IMR-90 (cell line): ENCODE results near the gene TAS2R8. TPM values are rescaled to one million over a fixed set of nuclear protein-coding genes. Genes with fewer than 3 reads are reported as not detected.

Experiments
- ATAC-seq: fragments of 200-7000 bp; cut with Tn5 transposase; 2 replicates; pipeline ENCODE4 v1.9.1; 2020; ENCODE audit warnings: low read depth, mild to moderate bottlenecking, moderate library complexity
- BruUV-seq: library from RNA; stranded (reverse); fragments of 400-500 nt; replicated peaks from 2 replicates; lab custom pipeline; 2021; lab: Mats Ljungman, UMichigan
- CTCF ChIA-PET: fragments of 300-600 bp; formaldehyde crosslinking; extraction: SDS; loops from one replicate; lab custom pipeline; 2021; ENCODE audit warnings: antibody characterized with exemption; lab: Yijun Ruan, JAX
- POLR2A ChIA-PET: fragments of 300-600 bp; sonication (Branson Sonifier 250); formaldehyde crosslinking; loops from one replicate; lab custom pipeline; 2022; ENCODE audit warnings: antibody characterized with exemption; ENCODE audit not compliant: unreplicated experiment; lab: Charles Lee
- DNase-seq: peaks from one replicate; pipeline ENCODE4 v3.0.0; 2013
- H2AFZ ChIP-seq: replicated peaks from 2 replicates; pipeline ENCODE3; 2013; ENCODE audit warnings: low read length, mild to moderate bottlenecking; ENCODE audit not compliant: poor library complexity
- H2AK5ac ChIP-seq: 2 replicates; pipeline ENCODE4 v1.6.1; 2013; ENCODE audit warnings: low read depth, low read length, inconsistent platforms
- H2AK9ac ChIP-seq: replicated peaks from 2 replicates; pipeline ENCODE3; 2013; ENCODE audit warnings: mild to moderate bottlenecking, low read depth, low read length, moderate library complexity; ENCODE audit not compliant: poor library complexity
- H2BK120ac ChIP-seq: 2 replicates; pipeline ENCODE4 v1.6.1; 2013; ENCODE audit warnings: low read depth, low read length, inconsistent platforms
- H2BK15ac ChIP-seq: 3 replicates; pipeline ENCODE4 v1.6.1; 2013; ENCODE audit warnings: low read depth, low read length, inconsistent platforms
- H2BK20ac ChIP-seq: 2 replicates; pipeline ENCODE4 v1.6.1; 2013; ENCODE audit warnings: low read depth, mild to moderate bottlenecking, inconsistent platforms, low read length, moderate library complexity
- H2BK5ac ChIP-seq: 2 replicates; pipeline ENCODE4 v1.6.1; 2013; ENCODE audit warnings: mild to moderate bottlenecking, low read depth, low read length, inconsistent platforms; ENCODE audit not compliant: poor library complexity, severe bottlenecking
- H3K14ac ChIP-seq: replicated peaks from 2 replicates; pipeline ENCODE4 v1.6.1; 2013; ENCODE audit warnings: low read depth, low read length, inconsistent platforms
- H3K18ac ChIP-seq: 2 replicates; pipeline ENCODE4 v1.6.1; 2013; ENCODE audit warnings: low read depth, low read length, control low read depth
- H3K23ac ChIP-seq: 2 replicates; pipeline ENCODE4 v1.6.1; 2013; ENCODE audit warnings: low read depth, low read length, inconsistent platforms
- H3K27ac ChIP-seq: 2 replicates; pipeline ENCODE4 v1.5.1; 2013; ENCODE audit warnings: mild to moderate bottlenecking, control low read depth, low read length; ENCODE audit not compliant: insufficient read depth
- H3K27me3 ChIP-seq: 2 replicates; pipeline ENCODE4 v1.6.1; 2013; ENCODE audit warnings: low read length; ENCODE audit not compliant: control insufficient read depth, insufficient read depth
- H3K36me3 ChIP-seq: 2 replicates; pipeline ENCODE4 v1.6.1; 2013; ENCODE audit warnings: low read length, mixed read lengths; ENCODE audit not compliant: control insufficient read depth, insufficient read depth
- H3K4ac ChIP-seq: 2 replicates; pipeline ENCODE4 v1.6.1; 2013; ENCODE audit warnings: low read depth, low read length, inconsistent platforms
- H3K4me1 ChIP-seq: 2 replicates; pipeline ENCODE4 v1.6.1; 2013; ENCODE audit warnings: low read length, mixed read lengths; ENCODE audit not compliant: control insufficient read depth, insufficient read depth
- H3K4me2 ChIP-seq: 2 replicates; pipeline ENCODE4 v1.6.1; 2013; ENCODE audit warnings: low read depth, mild to moderate bottlenecking, control low read depth, low read length, moderate library complexity
- H3K4me3 ChIP-seq: 2 replicates; pipeline ENCODE4 v1.5.1; 2013; ENCODE audit warnings: low read depth, mild to moderate bottlenecking, control low read depth, low read length, moderate library complexity; ENCODE audit not compliant: insufficient read depth
- H3K56ac ChIP-seq: 2 replicates; pipeline ENCODE4 v1.6.1; 2013; ENCODE audit warnings: low read length, inconsistent platforms; ENCODE audit not compliant: insufficient read depth; ENCODE audit errors: extremely low read depth
- H3K79me1 ChIP-seq, 2 experiments: 2 replicates each; pipeline ENCODE4 v1.6.1; 2013; ENCODE audit warnings: low read length in 2 of 2, inconsistent platforms in 1 of 2, low read depth in 1 of 2
- H3K9ac ChIP-seq: 2 replicates; pipeline ENCODE4 v1.6.1; 2013; ENCODE audit warnings: low read depth, low read length, control low read depth
- H3K9me1 ChIP-seq: 2 replicates; pipeline ENCODE4 v1.6.1; 2013; ENCODE audit warnings: low read length, inconsistent platforms; ENCODE audit not compliant: insufficient read depth
- H3K9me3 ChIP-seq: 2 replicates; pipeline ENCODE4 v1.6.1; 2013; ENCODE audit warnings: low read length; ENCODE audit not compliant: control insufficient read depth, insufficient read depth
- H4K20me1 ChIP-seq: 2 replicates; pipeline ENCODE4 v1.6.1; 2013; ENCODE audit warnings: low read length, inconsistent platforms; ENCODE audit not compliant: insufficient read depth
- H4K5ac ChIP-seq: 2 replicates; pipeline ENCODE4 v1.6.1; 2013; ENCODE audit warnings: mild to moderate bottlenecking, low read depth, low read length, control low read depth
- H4K8ac ChIP-seq, 2 experiments: 2 replicates each; pipeline ENCODE4 v1.6.1; 2013; ENCODE audit warnings: low read depth in 2 of 2, low read length in 2 of 2, control low read depth in 1 of 2, inconsistent platforms in 1 of 2
- H4K91ac ChIP-seq: 2 replicates; pipeline ENCODE4 v1.6.1; 2013; ENCODE audit warnings: low read depth, low read length, inconsistent platforms; ENCODE audit not compliant: insufficient read depth
- BHLHE40 ChIP-seq: fragments of 150-350 bp; IDR thresholded peaks from 2 replicates; pipeline ENCODE4 v1.6.1; 2016; ENCODE audit warnings: mild to moderate bottlenecking, low read depth, low read length
- CHD1 ChIP-seq: IDR thresholded peaks from 2 replicates; pipeline ENCODE4 v1.6.1; 2012; ENCODE audit warnings: low read depth, low read length, improper control_type of control experiment
- FOS ChIP-seq: fragments of 150-350 bp; IDR thresholded peaks from 2 replicates; pipeline ENCODE4 v1.6.1; 2016; ENCODE audit warnings: low read depth, low read length
- MAZ ChIP-seq: IDR thresholded peaks from 2 replicates; pipeline ENCODE4 v1.6.1; 2012; ENCODE audit warnings: low read depth, mild to moderate bottlenecking, low read length, improper control_type of control experiment, moderate library complexity, borderline replicate concordance
- MXI1 ChIP-seq: IDR thresholded peaks from 2 replicates; pipeline ENCODE4 v1.6.1; 2012; ENCODE audit warnings: low read depth, mild to moderate bottlenecking, low read length, moderate library complexity, borderline replicate concordance
- NFE2L2 ChIP-seq: fragments of 150-350 bp; IDR thresholded peaks from 2 replicates; pipeline ENCODE4 v1.6.1; 2016; ENCODE audit warnings: low read depth, mild to moderate bottlenecking, low read length
- RCOR1 ChIP-seq: IDR thresholded peaks from 2 replicates; pipeline ENCODE4 v1.6.1; 2012; ENCODE audit warnings: mild to moderate bottlenecking, low read length, improper control_type of control experiment; ENCODE audit not compliant: insufficient replicate concordance
- RFX5 ChIP-seq: IDR thresholded peaks from 2 replicates; pipeline ENCODE4 v1.8.0; 2012; ENCODE audit warnings: low read depth, mild to moderate bottlenecking, low read length, moderate library complexity
- SMC3 ChIP-seq: fragments of 150-350 bp; IDR thresholded peaks from 2 replicates; pipeline ENCODE4 v1.6.1; 2016; ENCODE audit warnings: low read depth, mild to moderate bottlenecking, antibody characterized with exemption, low read length, moderate library complexity
- WGBS, 2 experiments: methylation state at CpG; one replicate each; pipeline versions ENCODE4 v1.1.5 to v1.1.7; 2013; ENCODE audit warnings: missing lambda C conversion rate in 2 of 2; ENCODE audit not compliant: insufficient read length in 1 of 2; ENCODE audit errors: extremely low coverage in 2 of 2; 5-methylcytosine and 5-hydroxymethylcytosine counted together
- dilution Hi-C: fragments of 300-500 bp; cut with HindIII; formaldehyde crosslinking; loops from one replicate; pipeline ENCODE4 v1.14.3; 2018; ENCODE audit warnings: low sequenced_read_pairs; ENCODE audit not compliant: unreplicated experiment
- in situ Hi-C: fragments of 300-500 bp; cut with MboI; formaldehyde crosslinking; loops from 3 replicates; pipeline ENCODE4 v1.14.3; 2019; ENCODE audit warnings: low sequenced_read_pairs, inconsistent platforms, mixed read lengths
- intact Hi-C: fragments of 100-400 bp; cut with micrococcal nuclease; formaldehyde crosslinking; loops from 2 replicates; pipeline ENCODE4 v1.10.0; 2022
- polyA plus RNA-seq, 3 experiments: library from polyadenylated mRNA; depleted of rRNA; stranded (reverse); fragments of >200 nt; gene quantifications; 2 replicates each; pipeline ENCODE4 v1.2.3, GENCODE V29; 2012; ENCODE audit warnings: low replicate concordance in 1 of 3
- total RNA-seq: library from RNA; depleted of rRNA; stranded (reverse); fragments of >200 nt; gene quantifications from 2 replicates; pipeline ENCODE4 v1.2.3, GENCODE V29; 2012
- TF ChIP-seq, protein P1 (sequence below): fragments of 150-350 bp; IDR thresholded peaks from 2 replicates; pipeline ENCODE4 v1.6.1; 2017; ENCODE audit warnings: mild to moderate bottlenecking, antibody characterized with exemption, low read length, low read depth
- TF ChIP-seq, protein P2 (sequence below): conservative IDR thresholded peaks from 2 replicates; pipeline ENCODE4 v1.5.1; 2012; ENCODE audit warnings: mild to moderate bottlenecking, low read depth, low read length, improper control_type of control experiment

Gene TAS2R8
- total and polyA plus RNA-seq, 2 of the 4 experiments (the other 2 are of a cell fraction) = not detected

DNA sequence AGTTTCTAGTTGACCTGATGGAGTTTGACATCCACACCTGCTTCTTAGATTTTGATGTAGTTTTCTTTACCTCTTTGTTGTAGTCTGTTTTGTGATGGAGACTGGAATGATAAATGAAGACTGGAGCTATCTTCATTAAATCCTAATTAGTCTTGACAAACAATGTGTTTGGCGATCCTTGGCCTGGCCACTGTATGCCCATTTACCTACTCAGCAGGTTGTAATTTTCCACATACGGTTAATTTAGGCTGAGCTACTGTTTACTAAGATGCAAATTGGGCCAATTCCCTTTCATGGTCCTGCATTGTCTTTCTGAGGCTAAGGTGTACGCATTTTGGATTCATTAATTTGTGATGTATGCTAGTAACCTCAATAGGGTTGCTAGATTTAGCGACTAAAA, 4.5 kb downstream of the TAS2R8 start, which contains the start of gene TAS2R7:
TSS of gene TAS2R7 (minus strand) at position 41 of the 400 bp plus-strand sequence. CDS start 57 bp downstream, outside the sequence.
- POLR2A ChIA-PET = no interaction called here
- no peak within 1 kb of the TSS for H3K9ac ChIP-seq
- no peaks in the 10 kb centered on the region for H3K4me1 ChIP-seq
- H3K4me2 ChIP-seq = no peak within 1 kb of the TSS
- H4K8ac ChIP-seq = no peak within 1 kb of the TSS
- no peaks in the 10 kb centered on the region for H3K36me3 ChIP-seq
- no peak within 1 kb of the TSS for H2BK120ac ChIP-seq
- H2AK5ac ChIP-seq = no peak within 1 kb of the TSS
- dilution Hi-C loops (no loop called here), in situ Hi-C loops (no loop called here), intact Hi-C loops (no loop called here)
- H3K27me3 ChIP-seq = no peaks in the 10 kb centered on the region
- CTCF ChIA-PET = no interaction called here
- no TSS peak for BruUV-seq
- no peaks in the 10 kb centered on the region for H3K79me1 ChIP-seq
- H2BK20ac ChIP-seq = no peak within 1 kb of the TSS
- no peaks in the 10 kb centered on the region for H3K9me3 ChIP-seq
- H3K9me1 ChIP-seq = no peaks in the 10 kb centered on the region
- no peak for ATAC-seq
- H4K20me1 ChIP-seq = no peaks in the 10 kb centered on the region
- no peak within 1 kb of the TSS for H3K4me3 ChIP-seq
- no peak within 1 kb of the TSS for H4K91ac ChIP-seq
- H2AFZ ChIP-seq = no peak within 1 kb of the TSS
- H3K14ac ChIP-seq = no peak within 1 kb of the TSS
- no peak within 1 kb of the TSS for H3K18ac ChIP-seq
- no peak within 1 kb of the TSS for H3K56ac ChIP-seq
- DNase-seq = no peak
- no peak within 1 kb of the TSS for H2BK15ac ChIP-seq
- TF ChIP-seq RFX5 = no peak
- no peak for TF ChIP-seq BHLHE40
- TF ChIP-seq, protein P1, sequence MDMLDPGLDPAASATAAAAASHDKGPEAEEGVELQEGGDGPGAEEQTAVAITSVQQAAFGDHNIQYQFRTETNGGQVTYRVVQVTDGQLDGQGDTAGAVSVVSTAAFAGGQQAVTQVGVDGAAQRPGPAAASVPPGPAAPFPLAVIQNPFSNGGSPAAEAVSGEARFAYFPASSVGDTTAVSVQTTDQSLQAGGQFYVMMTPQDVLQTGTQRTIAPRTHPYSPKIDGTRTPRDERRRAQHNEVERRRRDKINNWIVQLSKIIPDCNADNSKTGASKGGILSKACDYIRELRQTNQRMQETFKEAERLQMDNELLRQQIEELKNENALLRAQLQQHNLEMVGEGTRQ = no peak
- TF ChIP-seq RCOR1 = no peak
- TF ChIP-seq, protein P2, sequence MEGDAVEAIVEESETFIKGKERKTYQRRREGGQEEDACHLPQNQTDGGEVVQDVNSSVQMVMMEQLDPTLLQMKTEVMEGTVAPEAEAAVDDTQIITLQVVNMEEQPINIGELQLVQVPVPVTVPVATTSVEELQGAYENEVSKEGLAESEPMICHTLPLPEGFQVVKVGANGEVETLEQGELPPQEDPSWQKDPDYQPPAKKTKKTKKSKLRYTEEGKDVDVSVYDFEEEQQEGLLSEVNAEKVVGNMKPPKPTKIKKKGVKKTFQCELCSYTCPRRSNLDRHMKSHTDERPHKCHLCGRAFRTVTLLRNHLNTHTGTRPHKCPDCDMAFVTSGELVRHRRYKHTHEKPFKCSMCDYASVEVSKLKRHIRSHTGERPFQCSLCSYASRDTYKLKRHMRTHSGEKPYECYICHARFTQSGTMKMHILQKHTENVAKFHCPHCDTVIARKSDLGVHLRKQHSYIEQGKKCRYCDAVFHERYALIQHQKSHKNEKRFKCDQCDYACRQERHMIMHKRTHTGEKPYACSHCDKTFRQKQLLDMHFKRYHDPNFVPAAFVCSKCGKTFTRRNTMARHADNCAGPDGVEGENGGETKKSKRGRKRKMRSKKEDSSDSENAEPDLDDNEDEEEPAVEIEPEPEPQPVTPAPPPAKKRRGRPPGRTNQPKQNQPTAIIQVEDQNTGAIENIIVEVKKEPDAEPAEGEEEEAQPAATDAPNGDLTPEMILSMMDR = no peak
- no peak for TF ChIP-seq MAZ
- TF ChIP-seq MXI1 = no peak
- no peak for TF ChIP-seq NFE2L2
- no peak for TF ChIP-seq CHD1
- no peak for TF ChIP-seq FOS
- no peak for TF ChIP-seq SMC3
- H3K23ac ChIP-seq = no peak within 1 kb of the TSS
- no peak within 1 kb of the TSS for H3K27ac ChIP-seq
- H3K4ac ChIP-seq = no peak within 1 kb of the TSS
- WGBS, 2 experiments = 40% methylated on average over 1 of the region's 4 CpGs; no CpG with 5 or more reads in 1 of the 2 experiments
- no peak within 1 kb of the TSS for H4K5ac ChIP-seq
- H2BK5ac ChIP-seq = no peak within 1 kb of the TSS
- H2AK9ac ChIP-seq = no peak within 1 kb of the TSS
